NT2/D1 (cell line): ENCODE measurements around the gene ATF3.

Source experiments
- DNase-seq: peaks from one replicate; pipeline ENCODE4 v3.0.0-alpha.2; 2011; ENCODE audit warnings: low read depth, low spot score
- H3K27me3 ChIP-seq: 2 replicates; pipeline ENCODE4 v1.6.0; 2011; ENCODE audit warnings: mild to moderate bottlenecking; ENCODE audit not compliant: insufficient read length, insufficient read depth
- H3K36me3 ChIP-seq: 2 replicates; pipeline ENCODE4 v1.6.1; 2011; ENCODE audit warnings: mild to moderate bottlenecking, low read length, mixed read lengths; ENCODE audit not compliant: insufficient read depth, insufficient read length
- H3K4me1 ChIP-seq: 2 replicates; pipeline ENCODE4 v1.5.1; 2011; ENCODE audit not compliant: insufficient read depth, insufficient read length
- H3K4me3 ChIP-seq: 2 replicates; pipeline ENCODE4 v1.5.1; 2011; ENCODE audit warnings: low read depth; ENCODE audit not compliant: insufficient read length
- H3K9ac ChIP-seq: 2 replicates; pipeline ENCODE4 v1.6.0; 2011; ENCODE audit warnings: low read depth; ENCODE audit not compliant: insufficient read length
- H3K9me3 ChIP-seq: 2 replicates; pipeline ENCODE4 v1.5.1; 2011; ENCODE audit warnings: mild to moderate bottlenecking, low read length; ENCODE audit not compliant: insufficient read depth
- SUZ12 ChIP-seq: IDR thresholded peaks from 2 replicates; pipeline ENCODE4 v1.6.1; 2011; ENCODE audit not compliant: insufficient read length, insufficient read depth; ENCODE audit errors: extremely low read depth
- YY1 ChIP-seq: IDR thresholded peaks from 2 replicates; pipeline ENCODE4 v1.6.1; 2011; ENCODE audit not compliant: insufficient read length, insufficient read depth
- ZNF274 ChIP-seq: IDR thresholded peaks from 2 replicates; pipeline ENCODE4 v1.6.1; 2011; ENCODE audit warnings: mild to moderate bottlenecking, low read depth, low read length

Gene ATF3

DNA sequence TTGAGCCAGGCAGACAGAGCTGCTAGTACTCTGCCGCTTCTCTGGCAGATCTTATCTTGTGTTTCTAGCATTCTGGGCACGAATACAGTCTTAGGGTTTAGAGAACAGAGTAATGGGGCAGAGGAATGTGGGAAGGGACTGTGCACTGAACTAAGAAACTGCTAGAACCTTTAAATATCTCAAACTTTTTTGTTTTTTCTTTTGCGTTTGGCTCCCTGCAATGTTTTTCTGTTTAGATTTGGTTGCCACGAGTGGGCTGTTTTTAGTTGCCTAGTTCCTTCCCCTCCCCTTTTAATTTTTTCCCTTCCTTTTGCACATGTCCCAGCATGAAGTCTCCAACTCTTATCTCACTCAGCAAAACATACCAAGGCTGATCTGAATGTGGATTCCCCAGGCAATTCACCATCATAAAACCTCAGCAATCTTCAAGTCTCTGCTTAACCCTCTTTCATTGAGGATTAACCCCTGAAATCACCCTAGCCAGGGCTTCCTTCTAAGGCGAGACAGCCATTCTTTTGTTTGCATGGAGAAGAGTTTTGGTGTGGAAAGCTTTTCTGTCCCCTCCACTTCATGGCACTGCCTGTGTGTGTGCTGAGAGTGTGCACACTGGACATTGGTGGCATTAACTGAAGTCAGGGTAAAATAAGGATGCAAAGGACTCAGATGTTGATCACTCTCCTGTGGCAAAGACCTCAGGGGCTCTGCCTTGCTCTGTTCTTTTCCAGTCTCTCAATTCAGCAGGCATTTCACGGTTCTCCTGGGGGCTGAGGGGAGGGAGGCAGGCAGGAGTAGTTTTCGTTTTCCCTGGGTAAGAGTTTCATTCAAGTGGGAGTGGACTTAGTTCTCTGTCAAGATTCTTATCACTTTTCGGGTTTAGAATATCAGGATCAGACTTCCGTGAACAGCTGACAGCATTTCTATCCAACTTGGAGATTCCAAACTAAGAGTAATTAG is 2.8 kb upstream of the ATF3 start:
- TF ChIP-seq ZNF274 (no peak), SUZ12 (peak; percentile 8)
- peaks cover 59% of the 10 kb centered on the region for H3K27me3 ChIP-seq
- peaks cover 2% of the 10 kb centered on the region for H3K4me1 ChIP-seq
- H3K9ac ChIP-seq, result no peak overlapping the region
- no peak overlapping the region for H3K4me3 ChIP-seq
- DNase-seq, result no peak
- peaks cover 1% of the 10 kb centered on the region for H3K36me3 ChIP-seq
- no peaks in the 10 kb centered on the region for H3K9me3 ChIP-seq

DNA sequence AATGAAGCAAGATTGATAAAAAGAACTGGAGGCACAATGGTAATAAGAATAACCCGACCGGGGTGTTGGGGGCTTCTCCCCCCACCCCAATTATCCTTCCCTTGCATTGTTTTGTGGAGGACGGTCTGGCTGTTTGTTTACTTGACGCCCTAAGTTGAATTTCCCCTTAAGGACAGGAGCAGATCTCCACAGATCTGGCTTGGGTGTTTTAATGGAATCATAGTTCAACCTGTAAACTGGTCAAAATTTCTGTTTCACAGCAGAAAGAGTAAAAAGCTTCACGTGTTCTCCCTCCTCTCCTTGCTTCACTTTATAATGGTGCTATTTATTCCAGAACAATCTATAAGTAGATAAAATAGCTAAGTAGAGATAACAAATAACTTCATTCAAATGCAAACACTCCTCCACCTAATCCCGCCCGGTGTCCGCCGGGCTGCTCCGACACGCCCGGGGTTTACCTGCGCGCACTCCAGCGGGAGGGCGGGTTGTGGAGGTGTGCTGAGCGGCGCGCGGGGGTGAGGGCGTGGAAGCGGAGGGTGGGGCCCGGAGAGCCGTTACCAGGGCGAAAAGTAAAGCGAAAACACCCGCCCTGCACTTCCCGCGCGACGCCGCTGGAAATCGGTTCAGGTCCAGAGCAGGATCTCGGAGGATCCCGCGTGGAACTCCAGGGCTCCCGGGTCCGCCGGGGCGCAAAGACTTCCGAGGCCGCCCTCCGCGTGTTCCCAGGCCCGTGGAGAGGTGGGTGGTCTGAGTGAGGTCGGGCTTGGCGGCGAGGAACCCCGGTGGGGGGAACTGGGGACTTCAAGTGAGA is 2.0 kb upstream of the ATF3 start:
- Histone ChIP-seq H3K4me1 (peaks cover 2% of the 10 kb centered on the region), H3K36me3 (peaks cover 5% of the 10 kb centered on the region), H3K9me3 (no peaks in the 10 kb centered on the region), H3K9ac (peak overlapping the region; percentile 77), H3K27me3 (peaks cover 60% of the 10 kb centered on the region), H3K4me3 (peak overlapping the region; percentile 61)
- no peak for DNase-seq
- TF ChIP-seq ZNF274, result no peak
- peak; percentile 7 for TF ChIP-seq SUZ12

DNA sequence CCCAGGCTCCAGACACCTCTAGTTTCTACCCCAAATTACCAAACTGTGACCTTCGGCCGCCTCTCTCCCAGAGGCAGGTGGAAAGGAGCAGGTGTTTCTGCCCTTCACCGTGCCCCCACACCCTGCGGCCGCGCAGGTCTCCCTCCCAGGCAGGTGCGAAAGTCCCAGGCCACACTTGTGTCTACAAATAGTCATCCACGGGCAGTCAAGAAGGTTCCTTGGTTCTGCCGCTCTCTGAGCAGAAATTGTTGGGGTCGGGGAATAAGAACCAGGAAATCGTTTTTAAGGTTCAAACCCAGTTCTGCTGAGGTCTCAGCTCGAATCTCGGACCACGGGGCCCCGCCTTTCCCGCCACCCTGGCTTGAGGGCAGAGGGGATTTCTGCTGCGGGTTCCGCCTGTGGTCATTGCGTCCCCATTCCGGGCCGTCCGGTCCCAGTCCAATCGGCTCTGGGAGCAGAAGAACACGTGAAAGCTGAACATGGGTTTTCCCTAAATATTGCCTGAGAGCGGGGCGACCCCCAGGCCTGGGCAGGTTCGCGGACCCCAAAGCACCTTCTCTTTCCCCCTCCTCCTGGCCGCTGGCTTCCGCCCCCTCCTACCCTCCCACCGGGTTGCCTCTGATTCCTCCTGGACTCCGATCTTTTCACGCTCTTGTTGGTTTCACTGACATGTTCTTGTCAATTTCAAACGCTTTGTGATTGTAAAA is 1.2 kb upstream of the ATF3 start:
- Histone ChIP-seq H3K9ac (peak overlapping the region; percentile 77), H3K9me3 (no peaks in the 10 kb centered on the region), H3K4me3 (peak overlapping the region; percentile 61), H3K4me1 (peaks cover 2% of the 10 kb centered on the region), H3K27me3 (peaks cover 54% of the 10 kb centered on the region), H3K36me3 (peaks cover 5% of the 10 kb centered on the region)
- no peak for DNase-seq
- no peak for TF ChIP-seq YY1
- TF ChIP-seq SUZ12, result peak; percentile 72
- TF ChIP-seq ZNF274, result no peak

DNA sequence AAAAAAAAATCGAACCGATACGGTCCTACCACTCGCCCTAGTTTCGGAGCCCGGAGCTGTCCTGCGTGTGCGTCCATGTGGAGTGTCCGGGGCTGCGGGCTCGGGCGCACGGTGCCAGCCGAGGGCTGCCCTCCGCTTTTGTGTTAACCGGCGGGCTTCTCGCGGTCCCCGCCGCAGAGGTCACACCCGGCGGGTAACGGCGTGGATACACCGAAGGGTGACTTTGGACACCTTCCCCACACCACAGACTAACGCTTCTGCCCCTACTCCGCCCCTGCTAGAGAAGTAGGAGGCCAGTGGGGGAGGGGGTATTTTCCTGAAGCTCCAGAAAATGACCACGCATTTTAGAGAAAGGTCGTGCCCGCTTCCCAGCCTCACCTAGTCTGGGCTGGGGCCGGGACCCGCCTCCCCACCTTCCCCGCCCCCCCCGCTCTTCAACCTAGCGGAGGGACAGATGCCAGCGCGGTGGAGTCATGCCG is 609 bp upstream of the ATF3 start:
- Histone ChIP-seq H3K9ac (peak overlapping the region; percentile 77), H3K4me3 (peak overlapping the region; percentile 61), H3K27me3 (peaks cover 51% of the 10 kb centered on the region), H3K4me1 (peaks cover 7% of the 10 kb centered on the region), H3K36me3 (peaks cover 5% of the 10 kb centered on the region), H3K9me3 (no peaks in the 10 kb centered on the region)
- DNase-seq, result no peak
- TF ChIP-seq SUZ12 (no peak), YY1 (no peak), ZNF274 (no peak)

DNA sequence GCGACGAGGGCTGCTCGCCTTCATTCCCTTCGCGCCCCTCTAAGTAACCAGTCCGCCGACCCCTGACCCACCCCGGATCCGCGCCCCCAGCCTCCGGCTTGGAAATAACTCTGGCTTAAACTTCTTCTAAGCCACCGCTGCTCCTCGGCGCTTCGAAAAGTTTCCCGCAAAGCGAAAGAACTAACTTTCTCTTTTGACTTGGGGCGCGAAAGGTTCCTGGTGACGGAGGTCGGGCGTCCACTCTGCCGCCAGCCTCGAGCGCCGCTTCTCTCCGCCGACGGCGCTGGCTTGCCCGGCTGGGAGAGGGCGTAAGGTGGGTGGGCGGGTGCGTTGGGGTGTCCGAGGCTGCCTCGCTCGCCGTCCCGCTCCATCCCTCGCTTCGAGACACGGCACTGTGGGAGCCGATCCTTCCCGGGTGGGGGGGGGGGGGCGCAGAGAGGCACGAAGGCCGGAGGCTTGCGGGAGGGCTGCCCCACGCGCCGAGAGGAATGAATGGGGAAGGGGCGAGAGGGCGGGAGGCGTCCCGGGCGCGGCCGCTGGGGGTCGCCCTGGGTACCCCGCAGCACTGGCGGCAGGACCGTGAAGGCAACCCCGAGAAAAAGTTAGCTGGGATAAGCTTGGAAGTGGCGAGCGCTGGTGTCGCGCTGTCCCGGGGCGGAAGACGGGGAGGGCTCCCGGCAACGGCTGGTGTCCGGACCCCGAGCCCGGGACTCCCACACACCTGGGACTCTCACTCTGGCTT is 569 bp downstream of the ATF3 start:
- TF ChIP-seq YY1 (no peak), ZNF274 (no peak), SUZ12 (no peak)
- Histone ChIP-seq H3K9me3 (no peaks in the 10 kb centered on the region), H3K9ac (peak overlapping the region; percentile 90), H3K4me1 (peaks cover 11% of the 10 kb centered on the region), H3K27me3 (peaks cover 42% of the 10 kb centered on the region), H3K36me3 (peaks cover 13% of the 10 kb centered on the region), H3K4me3 (peak overlapping the region; percentile 84)
- DNase-seq, result peak; percentile 72

DNA sequence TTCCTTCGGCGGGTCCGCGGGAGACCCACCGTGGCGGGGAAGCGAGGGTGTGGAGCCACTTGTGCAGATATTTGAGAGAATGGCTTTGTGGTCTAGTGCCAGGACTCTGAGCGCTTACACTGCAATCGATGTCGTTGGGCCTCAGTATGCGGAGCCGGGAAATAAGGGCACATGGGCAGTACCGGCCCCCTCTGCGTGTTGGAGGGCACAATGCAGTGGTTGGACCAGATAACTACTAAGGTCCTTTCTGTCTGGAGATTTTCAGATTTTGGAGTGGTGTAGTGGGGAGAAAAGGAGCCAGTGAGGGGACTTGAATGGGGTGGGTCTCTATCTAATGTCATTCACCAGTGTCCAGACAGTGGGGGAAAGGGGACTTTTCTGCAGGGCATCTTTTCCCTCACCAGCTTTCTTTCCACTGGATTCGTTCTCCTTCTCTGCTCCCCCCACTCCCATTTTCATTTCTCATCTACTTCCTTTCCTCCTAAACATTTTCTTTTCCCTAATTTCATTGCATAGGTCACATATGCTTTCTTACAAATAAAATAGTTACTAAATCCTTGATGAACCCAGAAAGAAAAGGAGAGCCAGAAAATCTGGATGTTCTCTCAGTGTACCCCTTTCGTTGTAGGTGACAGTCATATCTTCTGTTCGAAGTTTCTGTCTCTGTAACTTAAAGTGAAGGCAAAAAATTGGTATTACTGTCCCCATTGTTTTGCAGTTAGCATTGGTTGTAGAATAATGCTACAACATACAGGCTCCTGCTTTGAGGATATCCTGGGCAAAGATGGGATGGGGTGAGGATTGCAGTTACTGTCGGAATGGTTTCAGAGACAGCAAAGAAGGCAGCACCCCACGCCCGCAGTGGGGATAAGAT is 1.4 kb downstream of the ATF3 start:
- Histone ChIP-seq H3K4me3 (peak overlapping the region; percentile 84), H3K9me3 (no peaks in the 10 kb centered on the region), H3K4me1 (peaks cover 11% of the 10 kb centered on the region), H3K27me3 (peaks cover 34% of the 10 kb centered on the region), H3K36me3 (peaks cover 20% of the 10 kb centered on the region), H3K9ac (peak overlapping the region; percentile 90)
- DNase-seq, result no peak
- TF ChIP-seq SUZ12 (no peak), ZNF274 (no peak), YY1 (no peak)
